K562 (cell line): ENCODE measurements around the gene ERMP1. TPM values are rescaled to one million over a fixed set of nuclear protein-coding genes. Genes with fewer than 3 reads are reported as not detected.

Experiments used
- ARID2 ChIP-seq: fragments of 450-650 bp; IDR thresholded peaks from 2 replicates; pipeline ENCODE4 v1.6.1; 2017; ENCODE audit warnings: antibody characterized with exemption, mild to moderate bottlenecking
- BRD9 ChIP-seq: fragments of 450-650 bp; IDR thresholded peaks from 2 replicates; pipeline ENCODE4 v1.6.1; 2018; ENCODE audit warnings: low read depth; ENCODE audit not compliant: partially characterized antibody
- CEBPB ChIP-seq: fragments of 450-650 bp; IDR thresholded peaks from 2 replicates; pipeline ENCODE4 v1.6.1; 2016; ENCODE audit warnings: missing genetic modification characterization, missing compliant biosample characterization
- E2F8 ChIP-seq: fragments of 450-650 bp; IDR thresholded peaks from 2 replicates; pipeline ENCODE4 v1.7.1; 2018; ENCODE audit warnings: mild to moderate bottlenecking, low read depth; ENCODE audit not compliant: partially characterized antibody
- GTF2B ChIP-seq: IDR thresholded peaks from 2 replicates; pipeline ENCODE4 v1.6.1; 2011; ENCODE audit not compliant: insufficient read length; ENCODE audit errors: extremely low read depth
- IRF2 ChIP-seq: sonication (generic); formaldehyde crosslinking; IDR thresholded peaks from 2 replicates; pipeline ENCODE4 v1.8.1; 2022; ENCODE audit warnings: mild to moderate bottlenecking, missing genetic modification reagents
- NCOA4 ChIP-seq: fragments of 450-650 bp; IDR thresholded peaks from 2 replicates; pipeline ENCODE4 v1.6.1; 2018; ENCODE audit warnings: mild to moderate bottlenecking; ENCODE audit not compliant: partially characterized antibody
- POLR2AphosphoS5 ChIP-seq: IDR thresholded peaks from 2 replicates; pipeline ENCODE4 v1.6.1; 2011; ENCODE audit warnings: mild to moderate bottlenecking, low read depth, low read length, moderate library complexity; ENCODE audit not compliant: control insufficient read depth, insufficient read depth
- PTRF ChIP-seq: fragments of 450-650 bp; IDR thresholded peaks from 2 replicates; pipeline ENCODE4 v1.6.1; 2016; ENCODE audit warnings: mild to moderate bottlenecking, missing genetic modification characterization, missing compliant biosample characterization
- RBM17 ChIP-seq: fragments of 200-400 bp; formaldehyde crosslinking; IDR thresholded peaks from 2 replicates; pipeline ENCODE4 v1.6.1; 2017; ENCODE audit warnings: low read depth, mild to moderate bottlenecking, low read length, borderline replicate concordance
- SP2 ChIP-seq: IDR thresholded peaks from 2 replicates; pipeline ENCODE4 v1.6.1; 2011; ENCODE audit warnings: mild to moderate bottlenecking, low read depth, low read length, moderate library complexity; ENCODE audit not compliant: poor library complexity, severe bottlenecking; ENCODE audit errors: extremely low read depth
- STAT5B ChIP-seq: fragments of 250-450 bp; sonication (Bioruptor Pico); IDR thresholded peaks from 2 replicates; pipeline ENCODE4 v1.8.0; 2021; ENCODE audit warnings: mild to moderate bottlenecking, inconsistent platforms
- TAF1 ChIP-seq: IDR thresholded peaks from 2 replicates; pipeline ENCODE4 v1.6.1; 2011; ENCODE audit warnings: mild to moderate bottlenecking, low read length, moderate library complexity; ENCODE audit not compliant: insufficient read depth, control insufficient read depth, severe bottlenecking; ENCODE audit errors: extremely low read depth
- TAF15 ChIP-seq: fragments of 200-400 bp; formaldehyde crosslinking; IDR thresholded peaks from 2 replicates; pipeline ENCODE4 v1.6.1; 2017; ENCODE audit warnings: mild to moderate bottlenecking, low read depth, low read length, moderate library complexity
- TFAM ChIP-seq: fragments of 250-450 bp; sonication (Bioruptor Pico); conservative IDR thresholded peaks from 2 replicates; pipeline ENCODE4 v1.5.0; 2021; ENCODE audit warnings: mild to moderate bottlenecking, moderate library complexity
- TRIM24 ChIP-seq, 2 experiments: fragments of 450-650 bp; IDR thresholded peaks; 2 replicates each; pipeline ENCODE4 v1.6.1; 2016
- ZNF395 ChIP-seq: fragments of 200-800 bp; sonication (Bioruptor generic); IDR thresholded peaks from 2 replicates; pipeline ENCODE4 v1.6.1; 2017; ENCODE audit warnings: missing genetic modification characterization, missing compliant biosample characterization
- polyA plus RNA-seq, 8 experiments: library from polyadenylated mRNA; depleted of rRNA in 4 of 8; stranded (reverse) in 5 of 8; unstranded in 3 of 8; fragments of >200 nt; fragmentation: Nextera tagmentation in 2 of 8; fragmentation: Illumina TruSeq in 1 of 8; extraction: Ambion mirVana in 2 of 8; extraction: Trizol in 1 of 8; gene quantifications; 2 replicates each; pipeline versions ENCODE4 v1.2.1 to v1.2.3, GENCODE V29; 2011 to 2014; ENCODE audit warnings: inconsistent platforms in 1 of 8, missing spikeins in 1 of 8
- total RNA-seq, 7 experiments: library from RNA; depleted of rRNA in 6 of 7; stranded (reverse); fragments of >200 nt in 6 of 7; fragmentation: Illumina TruSeq in 2 of 7; extraction: Trizol in 2 of 7; gene quantifications; 2 replicates each; pipeline versions ENCODE4 v1.2.1 to v1.2.3, GENCODE V29; 2011 to 2021; ENCODE audit warnings: low replicate concordance in 1 of 7
- TF ChIP-seq, protein P1 (sequence below): sonication (generic); formaldehyde crosslinking; IDR thresholded peaks from 2 replicates; pipeline ENCODE4 v1.8.1; 2023; ENCODE audit warnings: mild to moderate bottlenecking, missing genetic modification reagents
- TF ChIP-seq, protein P2 (sequence below): sonication (generic); IDR thresholded peaks from 2 replicates; pipeline ENCODE4 v1.6.1; 2016
- TF ChIP-seq, protein P3 (sequence below): sonication (generic); formaldehyde crosslinking; IDR thresholded peaks from 2 replicates; pipeline ENCODE4 v1.9.0; 2022; ENCODE audit warnings: mild to moderate bottlenecking, missing genetic modification reagents

ERMP1 gene
- total and polyA plus RNA-seq, 9 of the 15 experiments (the other 6 are each of a cell fraction or from before 2014, with no cell fraction given) = 2.5 to 26.3 (median 12.6) TPM

- TF ChIP-seq GTF2B (no peak), PTRF (tag) (no peak), CEBPB (no peak), BRD9 (no peak), NCOA4 (no peak), ARID2 (no peak), SP2 (no peak), E2F8 (no peak), TAF1 (no peak), IRF2 (no peak), POLR2AphosphoS5 (no peak), TAF15 (no peak), RBM17 (no peak), TRIM24 (IDR thresholded peaks at IDR 0.05) (no peak), TFAM (CRISPR knock-in tag) (no peak), ZNF395 (CRISPR knock-in tag) (no peak), STAT5B (CRISPR knock-in tag) (no peak)
- TF ChIP-seq, protein P1, sequence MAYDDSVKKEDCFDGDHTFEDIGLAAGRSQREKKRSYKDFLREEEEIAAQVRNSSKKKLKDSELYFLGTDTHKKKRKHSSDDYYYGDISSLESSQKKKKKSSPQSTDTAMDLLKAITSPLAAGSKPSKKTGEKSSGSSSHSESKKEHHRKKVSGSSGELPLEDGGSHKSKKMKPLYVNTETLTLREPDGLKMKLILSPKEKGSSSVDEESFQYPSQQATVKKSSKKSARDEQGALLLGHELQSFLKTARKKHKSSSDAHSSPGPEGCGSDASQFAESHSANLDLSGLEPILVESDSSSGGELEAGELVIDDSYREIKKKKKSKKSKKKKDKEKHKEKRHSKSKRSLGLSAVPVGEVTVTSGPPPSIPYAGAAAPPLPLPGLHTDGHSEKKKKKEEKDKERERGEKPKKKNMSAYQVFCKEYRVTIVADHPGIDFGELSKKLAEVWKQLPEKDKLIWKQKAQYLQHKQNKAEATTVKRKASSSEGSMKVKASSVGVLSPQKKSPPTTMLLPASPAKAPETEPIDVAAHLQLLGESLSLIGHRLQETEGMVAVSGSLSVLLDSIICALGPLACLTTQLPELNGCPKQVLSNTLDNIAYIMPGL (CRISPR knock-in tag) = no peak
- TF ChIP-seq, protein P2, sequence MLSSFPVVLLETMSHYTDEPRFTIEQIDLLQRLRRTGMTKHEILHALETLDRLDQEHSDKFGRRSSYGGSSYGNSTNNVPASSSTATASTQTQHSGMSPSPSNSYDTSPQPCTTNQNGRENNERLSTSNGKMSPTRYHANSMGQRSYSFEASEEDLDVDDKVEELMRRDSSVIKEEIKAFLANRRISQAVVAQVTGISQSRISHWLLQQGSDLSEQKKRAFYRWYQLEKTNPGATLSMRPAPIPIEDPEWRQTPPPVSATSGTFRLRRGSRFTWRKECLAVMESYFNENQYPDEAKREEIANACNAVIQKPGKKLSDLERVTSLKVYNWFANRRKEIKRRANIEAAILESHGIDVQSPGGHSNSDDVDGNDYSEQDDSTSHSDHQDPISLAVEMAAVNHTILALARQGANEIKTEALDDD = peak; percentile 15; the same call in 1 of the 2 replicates
- TF ChIP-seq, protein P3, sequence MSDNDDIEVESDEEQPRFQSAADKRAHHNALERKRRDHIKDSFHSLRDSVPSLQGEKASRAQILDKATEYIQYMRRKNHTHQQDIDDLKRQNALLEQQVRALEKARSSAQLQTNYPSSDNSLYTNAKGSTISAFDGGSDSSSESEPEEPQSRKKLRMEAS (CRISPR knock-in tag) = no peak
These were observed 813 bp downstream of the ERMP1 start (continued) for GRCh38 chr9:5832071-5832537.
